Right lobe of liver (tissue), 6 donors: ENCODE measurements around the gene MCAM. TPM values are rescaled to one million over a fixed set of nuclear protein-coding genes. Genes with fewer than 3 reads are reported as not detected.
A peak's percentile ranks its signal among the peaks of the same experiment; 100 is the strongest.

ENCODE experiments used
- ATAC-seq, 4 donors: fragments of 200-7000 bp; cut with Tn5 transposase; one replicate each; pipeline ENCODE4 v1.9.1; 2020; ENCODE audit warnings: mild to moderate bottlenecking in 4 of 4, moderate library complexity in 4 of 4
- DNase-seq, 3 donors: peaks; one replicate each; pipeline ENCODE4 v3.0.0-alpha.2; 2020
- H3K27ac ChIP-seq, 3 donors: fragments of 200-600 bp; one replicate each; pipeline ENCODE4 v1.8.0; 2022
- H3K27me3 ChIP-seq, 2 donors: fragments of 200-600 bp; one replicate each; pipeline ENCODE4 v1.8.0; 2022
- H3K36me3 ChIP-seq, 4 donors: fragments of 200-600 bp; sonication (generic) in 1 of 4; one replicate each; pipeline versions ENCODE4 v1.5.1 to v1.8.0; 2017 to 2022; ENCODE audit warnings: control low read depth in 1 of 4
- H3K4me1 ChIP-seq, 4 donors: fragments of 200-600 bp; sonication (generic) in 1 of 4; one replicate each; pipeline versions ENCODE4 v1.5.1 to v1.8.0; 2017 to 2022; ENCODE audit warnings: control low read depth in 1 of 4
- H3K4me3 ChIP-seq, 3 donors: fragments of 200-600 bp; one replicate each; pipeline ENCODE4 v1.8.0; 2022
- H3K9me3 ChIP-seq, 4 donors: fragments of 200-600 bp; sonication (generic) in 1 of 4; one replicate each; pipeline versions ENCODE4 v1.5.1 to v1.8.0; 2017 to 2022; ENCODE audit warnings: control low read depth in 1 of 4
- POLR2A ChIP-seq: fragments of 450-650 bp; IDR thresholded peaks from one replicate; pipeline ENCODE4 v1.6.1; 2017; ENCODE audit warnings: antibody characterized with exemption, mild to moderate bottlenecking
- WGBS: methylation state at CpG from one replicate; pipeline ENCODE4 v1.1.6; 2018; ENCODE audit warnings: low coverage, low lambda C conversion rate; ENCODE audit not compliant: insufficient coverage; ENCODE audit errors: missing lambda C conversion rate; 5-methylcytosine and 5-hydroxymethylcytosine counted together
- intact Hi-C, 2 donors: fragments of 100-400 bp; cut with DNase I; formaldehyde crosslinking; loops; one replicate each; pipeline versions ENCODE4 v1.11.2 to v1.14.1; 2022
- total RNA-seq, 6 experiments: library from RNA; depleted of rRNA in 2 of 6; stranded (reverse); fragments of >200 nt in 2 of 6; fragmentation: NEBNext Ultra II Directional in 3 of 6; extraction: Animal tissue kit (Norgen Biotek cat#: 25700) in 3 of 6; gene quantifications; one replicate each; pipeline versions ENCODE4 v1.1.0 to v1.2.4, GENCODE V29; 2016 to 2023
- TF ChIP-seq, protein P1 (sequence below), 4 donors: fragments of 200-600 bp in 3 of 4; fragments of 450-650 bp in 1 of 4; IDR thresholded peaks; one replicate each; pipeline versions ENCODE4 v1.5.1 to v1.8.0; 2016 to 2022; ENCODE audit warnings: antibody characterized with exemption in 4 of 4, mild to moderate bottlenecking in 2 of 4
- donor health status: DM: no; HTN: yes; CAD: no.
- donor health status: DM: no; HTN: no; CAD: no.
- donor health status: DM: no; HTN: no; CAD: no.
- donor health status: DM: no; HTN: yes; CAD: no.
- donor health status: DM: no; HTN: yes; CAD: no.

MCAM gene
- total RNA-seq, 6 experiments from 2014 or later, result 1.8 to 28.7 (median 12.5) TPM

DNA sequence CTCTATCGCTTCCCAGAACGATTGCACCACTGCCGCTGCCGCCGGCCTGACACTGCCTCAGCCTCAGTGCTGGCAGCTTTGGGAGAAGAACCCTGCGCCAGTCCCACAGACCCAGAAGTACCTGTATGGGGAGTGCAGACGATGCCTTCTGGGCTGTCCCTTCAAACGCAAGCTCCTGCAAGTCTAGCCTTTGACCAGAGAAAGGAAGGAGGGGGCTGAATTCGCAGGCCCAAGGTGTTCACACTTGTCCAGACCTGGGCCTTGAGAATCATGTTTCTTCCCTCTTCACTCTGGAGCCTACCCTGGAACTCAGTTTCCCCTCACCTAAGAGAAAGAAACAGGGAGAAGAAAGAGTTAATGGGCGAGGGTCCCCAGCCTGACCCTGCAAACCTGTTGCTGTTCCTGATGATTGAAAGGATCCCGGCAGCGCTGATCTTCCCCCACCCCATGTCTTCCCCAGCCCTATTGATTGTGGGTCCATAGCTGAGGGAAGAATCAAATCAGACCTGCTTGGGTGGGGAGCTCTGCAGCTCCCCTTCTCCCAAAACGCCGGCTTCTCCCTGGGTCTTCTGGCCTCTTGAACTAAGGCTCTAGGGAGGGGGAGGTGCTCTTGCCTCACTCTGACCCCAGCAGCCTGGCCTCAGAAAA lies 786 bp upstream of the MCAM start:
- ATAC-seq, result no peak
- TF ChIP-seq, protein P1, sequence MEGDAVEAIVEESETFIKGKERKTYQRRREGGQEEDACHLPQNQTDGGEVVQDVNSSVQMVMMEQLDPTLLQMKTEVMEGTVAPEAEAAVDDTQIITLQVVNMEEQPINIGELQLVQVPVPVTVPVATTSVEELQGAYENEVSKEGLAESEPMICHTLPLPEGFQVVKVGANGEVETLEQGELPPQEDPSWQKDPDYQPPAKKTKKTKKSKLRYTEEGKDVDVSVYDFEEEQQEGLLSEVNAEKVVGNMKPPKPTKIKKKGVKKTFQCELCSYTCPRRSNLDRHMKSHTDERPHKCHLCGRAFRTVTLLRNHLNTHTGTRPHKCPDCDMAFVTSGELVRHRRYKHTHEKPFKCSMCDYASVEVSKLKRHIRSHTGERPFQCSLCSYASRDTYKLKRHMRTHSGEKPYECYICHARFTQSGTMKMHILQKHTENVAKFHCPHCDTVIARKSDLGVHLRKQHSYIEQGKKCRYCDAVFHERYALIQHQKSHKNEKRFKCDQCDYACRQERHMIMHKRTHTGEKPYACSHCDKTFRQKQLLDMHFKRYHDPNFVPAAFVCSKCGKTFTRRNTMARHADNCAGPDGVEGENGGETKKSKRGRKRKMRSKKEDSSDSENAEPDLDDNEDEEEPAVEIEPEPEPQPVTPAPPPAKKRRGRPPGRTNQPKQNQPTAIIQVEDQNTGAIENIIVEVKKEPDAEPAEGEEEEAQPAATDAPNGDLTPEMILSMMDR (IDR thresholded peaks at IDR 0.05), result no peak
- no peak for TF ChIP-seq POLR2A
- intact Hi-C loops, result no loop called here
- peak overlapping the region in 1 of 3 donors; percentile 40 for H3K27ac ChIP-seq
- DNase-seq, result no peak
- WGBS, result 79% methylated on average over 3 of the region's 14 CpGs
- peaks cover 0 to 25% (median 4%) of the 10 kb centered on the region in 4 donors for H3K4me1 ChIP-seq
- peaks cover 0 to 4% of the 10 kb centered on the region in 2 donors for H3K27me3 ChIP-seq
- H3K9me3 ChIP-seq, result no peaks in the 10 kb centered on the region
- H3K36me3 ChIP-seq, result no peaks in the 10 kb centered on the region
- H3K4me3 ChIP-seq, result no peak overlapping the region

DNA sequence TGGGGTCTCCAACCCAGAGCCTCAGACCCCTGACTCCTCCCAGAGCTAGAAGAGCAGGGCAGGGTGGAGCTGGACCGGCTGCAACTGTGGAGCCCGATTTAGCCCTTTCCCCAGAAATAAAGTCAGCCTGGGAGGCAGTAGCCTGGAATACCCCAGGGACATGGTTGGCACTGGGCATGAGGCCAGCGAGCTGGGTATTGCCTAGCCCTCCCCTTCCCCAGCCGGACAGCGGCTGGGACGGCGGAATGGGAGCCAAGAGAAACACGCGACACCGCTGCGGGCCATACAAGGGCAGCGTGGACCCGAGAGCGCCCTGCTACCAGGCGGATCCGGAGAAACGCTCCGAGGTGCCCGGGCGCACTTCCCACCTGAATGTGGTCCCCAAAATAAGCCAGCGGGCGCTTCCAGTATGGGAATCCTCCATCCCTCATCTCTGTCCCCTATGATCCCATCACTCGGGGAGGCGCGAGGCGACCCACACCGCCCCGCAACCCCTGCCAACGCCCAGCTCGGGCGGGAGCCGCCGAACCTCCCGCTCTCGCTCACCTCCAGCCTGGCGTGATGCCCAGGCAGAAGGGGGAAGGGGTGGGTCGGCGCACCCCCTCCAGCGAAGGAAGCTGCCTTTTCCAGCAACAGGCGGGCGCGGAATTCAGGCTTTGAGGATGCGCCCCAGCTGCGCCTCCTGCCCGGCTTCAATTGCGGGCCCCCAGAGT lies 758 bp downstream of the MCAM start:
- Histone ChIP-seq H3K4me1 (peaks cover 0 to 21% (median 1%) of the 10 kb centered on the region in 4 donors), H3K27ac (peak overlapping the region; percentile 15 to 63 (median 43)), H3K9me3 (no peaks in the 10 kb centered on the region), H3K36me3 (no peaks in the 10 kb centered on the region), H3K4me3 (peak overlapping the region; percentile 32 to 42 (median 35)), H3K27me3 (peaks cover 0 to 4% of the 10 kb centered on the region in 2 donors)
- 7% methylated on average over 6 of the region's 46 CpGs for WGBS
- peak in 2 of 3 donors; percentile 36 to 62 for DNase-seq
- TF ChIP-seq POLR2A, result no peak
- TF ChIP-seq, protein P1 (IDR thresholded peaks at IDR 0.05), result no peak
- intact Hi-C loops, result no loop called here
- no peak for ATAC-seq

DNA sequence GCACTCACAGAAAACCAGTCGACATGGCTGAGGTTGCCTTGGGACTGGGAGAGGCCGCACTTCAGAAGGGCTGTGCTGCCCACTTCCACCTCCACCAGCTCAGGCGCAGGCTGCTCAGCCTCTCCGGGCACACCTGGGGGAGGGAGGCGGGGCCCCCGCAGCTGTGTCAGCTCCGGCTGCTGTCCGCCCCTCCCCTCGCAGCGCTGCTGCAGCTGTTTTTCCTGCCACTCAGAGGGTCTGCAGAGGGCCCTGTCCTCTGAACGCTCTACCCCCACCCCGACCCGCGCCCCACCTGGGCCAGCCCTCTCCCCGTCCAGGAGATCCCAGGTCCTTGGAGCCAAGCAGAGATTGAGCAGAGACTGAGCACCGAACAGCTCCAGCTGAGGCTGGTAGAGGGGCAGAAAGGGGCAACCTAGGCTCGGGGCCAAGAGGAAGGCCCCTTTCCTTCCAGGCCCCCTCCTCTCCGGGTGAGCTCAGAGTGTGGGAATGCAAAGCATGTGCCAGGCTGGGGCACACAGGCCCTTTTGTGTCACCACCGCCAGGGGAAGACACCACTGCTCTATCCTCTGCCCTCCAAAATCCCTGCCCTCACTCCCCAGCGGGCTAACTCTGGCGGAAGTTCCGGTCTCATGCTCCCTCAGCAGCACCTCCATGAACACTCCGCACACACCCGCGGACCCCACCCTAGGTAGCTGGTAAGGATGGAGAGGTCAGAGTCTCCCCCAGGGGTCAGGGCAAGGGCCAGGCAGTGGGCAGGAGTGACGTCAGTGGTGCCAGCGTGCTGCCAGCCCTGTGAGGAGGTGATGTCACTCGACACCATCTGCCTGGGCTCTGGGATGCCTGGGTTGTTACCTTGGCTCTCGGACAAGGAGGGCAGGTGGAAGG lies 1.6 kb downstream of the MCAM start:
- Histone ChIP-seq H3K4me1 (peaks cover 0 to 16% (median 0%) of the 10 kb centered on the region in 4 donors), H3K27me3 (peaks cover 0 to 4% of the 10 kb centered on the region in 2 donors), H3K36me3 (no peaks in the 10 kb centered on the region), H3K4me3 (peak overlapping the region; percentile 32 to 42 (median 35)), H3K9me3 (no peaks in the 10 kb centered on the region), H3K27ac (peak overlapping the region in 1 of 3 donors; percentile 63)
- peak in 2 of 3 donors; percentile 39 to 56 for DNase-seq
- ATAC-seq, result peak in 2 of 4 donors; percentile 24 to 34
- intact Hi-C loops, result no loop called here
- 0% methylated on average over 4 of the region's 29 CpGs for WGBS
- no peak for TF ChIP-seq POLR2A
- TF ChIP-seq, protein P1 (IDR thresholded peaks at IDR 0.05), result no peak

DNA sequence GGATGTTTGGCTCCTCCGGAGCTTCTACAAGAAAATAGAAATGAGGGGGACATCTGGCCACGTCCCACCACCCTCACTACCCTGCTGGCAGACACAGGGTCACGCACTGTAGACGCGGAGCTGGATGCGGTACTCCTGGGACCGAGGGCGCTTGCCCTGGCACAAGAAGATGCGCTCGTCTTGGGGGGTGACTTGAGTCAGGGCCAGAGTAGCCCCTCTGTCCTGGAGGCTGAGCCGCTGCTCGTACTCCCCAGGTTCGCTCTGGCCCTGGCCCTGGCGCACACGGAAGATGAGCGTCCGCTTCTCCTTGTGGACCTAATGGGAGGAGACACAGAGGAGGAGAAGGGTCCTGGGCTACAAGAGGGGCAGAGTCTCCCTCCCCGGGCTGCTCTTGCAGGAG lies 2.2 kb downstream of the MCAM start:
- Histone ChIP-seq H3K4me3 (no peak overlapping the region), H3K36me3 (no peaks in the 10 kb centered on the region), H3K9me3 (no peaks in the 10 kb centered on the region), H3K27ac (no peak overlapping the region), H3K27me3 (peaks cover 0 to 4% of the 10 kb centered on the region in 2 donors), H3K4me1 (peaks cover 0 to 16% (median 0%) of the 10 kb centered on the region in 4 donors)
- DNase-seq (peak in 1 of 3 donors; percentile 45), ATAC-seq (no peak)
- intact Hi-C loops, result no loop called here
- no CpG with 5 or more reads among the region's 18 CpGs for WGBS
- TF ChIP-seq, protein P1 (IDR thresholded peaks at IDR 0.05), result no peak
- no peak for TF ChIP-seq POLR2A
